CD4-positive, alpha-beta memory T cell (primary cell): Measurements from ENCODE around the gene TMEM184C. TPM values are rescaled to one million over a fixed set of nuclear protein-coding genes. Genes with fewer than 3 reads are reported as not detected.

Experiments used
- CTCF ChIA-PET: fragments of 350-600 bp; sonication (Branson Sonifier 250); formaldehyde crosslinking; loops from one replicate; lab custom pipeline; 2021; ENCODE audit warnings: inconsistent platforms; ENCODE audit not compliant: partially characterized antibody; lab: Charles Lee
- POLR2A ChIA-PET: fragments of 350-600 bp; sonication (Branson Sonifier 250); formaldehyde crosslinking; loops from one replicate; lab custom pipeline; 2021; ENCODE audit not compliant: partially characterized antibody; lab: Charles Lee
- DNase-seq, 5 donors: peaks; one replicate each; pipeline versions ENCODE4 v3.0.0 to v3.0.0-alpha.2; 2020 to 2022; ENCODE audit warnings: mixed read lengths in 1 of 5
- H3K27ac ChIP-seq: one replicate; pipeline ENCODE4 v1.7.0; 2013; ENCODE audit warnings: low read depth, low read length
- H3K27me3 ChIP-seq: 2 replicates; pipeline ENCODE4 v1.7.0; 2013; ENCODE audit warnings: mild to moderate bottlenecking, low read length, moderate library complexity; ENCODE audit not compliant: insufficient read depth
- H3K36me3 ChIP-seq: 2 replicates; pipeline ENCODE4 v1.7.0; 2013; ENCODE audit warnings: mild to moderate bottlenecking, low read length, moderate library complexity; ENCODE audit not compliant: insufficient read depth
- H3K4me1 ChIP-seq: 2 replicates; pipeline ENCODE4 v1.7.0; 2013; ENCODE audit warnings: mild to moderate bottlenecking, low read length, moderate library complexity; ENCODE audit not compliant: insufficient read depth
- H3K4me3 ChIP-seq, 2 donors: one replicate each; pipeline ENCODE4 v1.7.0; 2013; ENCODE audit warnings: low read length in 2 of 2, mild to moderate bottlenecking in 1 of 2
- H3K9me3 ChIP-seq, 2 donors: one replicate each; pipeline ENCODE4 v1.7.0; 2013; ENCODE audit warnings: low read length in 2 of 2, control low read depth in 1 of 2; ENCODE audit not compliant: control insufficient read depth in 1 of 2
- H3K27ac Mint-ChIP-seq, 7 donors: one replicate each; pipeline ENCODE4 v1.8.0; 2020 to 2021; ENCODE audit warnings: mixed read lengths in 7 of 7, mild to moderate bottlenecking in 6 of 7, inconsistent platforms in 3 of 7, moderate library complexity in 3 of 7
- H3K27me3 Mint-ChIP-seq, 2 donors: one replicate each; pipeline ENCODE4 v1.8.0; 2020 to 2021; ENCODE audit warnings: mixed read lengths in 2 of 2
- H3K36me3 Mint-ChIP-seq, 2 donors: one replicate each; pipeline ENCODE4 v1.8.0; 2020 to 2021; ENCODE audit warnings: mixed read lengths in 2 of 2, inconsistent platforms in 1 of 2, mild to moderate bottlenecking in 1 of 2
- H3K4me1 Mint-ChIP-seq, 4 donors: one replicate each; pipeline ENCODE4 v1.8.0; 2020 to 2021; ENCODE audit warnings: mixed read lengths in 4 of 4, mild to moderate bottlenecking in 1 of 4
- H3K4me3 Mint-ChIP-seq, 8 donors: one replicate each; pipeline ENCODE4 v1.8.0; 2020 to 2021; ENCODE audit warnings: mixed read lengths in 8 of 8, mild to moderate bottlenecking in 7 of 8, moderate library complexity in 6 of 8, inconsistent platforms in 3 of 8
- H3K9me3 Mint-ChIP-seq, 8 donors: one replicate each; pipeline ENCODE4 v1.8.0; 2020 to 2021; ENCODE audit warnings: mixed read lengths in 8 of 8, mild to moderate bottlenecking in 5 of 8, inconsistent platforms in 3 of 8, moderate library complexity in 1 of 8
- intact Hi-C: fragments of 100-400 bp; cut with micrococcal nuclease; formaldehyde crosslinking; loops from one replicate; pipeline ENCODE4 v1.15.1; 2023
- polyA plus RNA-seq, 2 donors: library from polyadenylated mRNA; unstranded; fragments of 300-500 nt; fragmentation: Illumina TruSeq; gene quantifications; one replicate each; pipeline ENCODE4 v1.2.3, GENCODE V29; 2021
- total RNA-seq, 2 experiments: library from RNA; stranded (reverse); gene quantifications; one replicate each; pipeline ENCODE4 v1.2.3, GENCODE V29; 2021

The TMEM184C gene
- total and polyA plus RNA-seq, 4 experiments from 2014 or later = 13.7 to 31.5 (median 28.2) TPM

DNA sequence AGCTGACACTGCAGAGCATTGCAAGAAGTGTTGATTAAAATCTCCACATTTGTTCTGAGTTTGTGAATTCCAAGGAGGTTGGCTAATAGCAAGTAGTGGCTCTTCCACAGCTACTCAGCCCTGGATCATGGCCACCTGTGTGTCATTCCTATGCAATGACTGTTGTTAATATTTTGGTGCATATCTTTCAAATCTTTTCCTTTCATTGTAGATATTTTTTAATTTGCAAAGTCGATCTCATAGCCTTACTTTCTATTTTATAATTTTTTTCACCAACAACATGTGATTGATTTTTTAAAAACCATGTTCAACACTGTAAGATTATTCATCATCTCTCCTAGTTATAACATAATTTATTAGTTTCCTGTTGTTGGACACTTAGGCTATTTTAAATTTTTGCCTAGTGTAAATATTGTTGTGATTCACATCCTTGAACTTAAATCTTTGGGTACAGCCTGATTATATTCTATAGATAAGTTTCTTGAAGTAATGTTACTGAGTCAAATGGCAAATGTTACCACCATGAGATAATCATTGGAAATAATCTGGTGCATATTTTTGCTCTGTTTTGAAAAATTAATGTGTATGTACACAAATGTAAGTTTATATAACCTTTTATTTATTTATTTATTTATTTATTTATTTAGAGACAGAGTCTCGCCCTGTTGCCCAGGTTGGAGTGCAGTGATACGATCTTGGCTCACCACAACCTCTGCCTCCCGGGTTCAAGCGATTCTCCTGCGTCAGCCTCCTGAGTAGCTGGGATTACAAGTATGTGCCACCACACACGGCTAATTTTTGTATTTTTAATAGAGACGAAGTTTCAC, 97.6 kb downstream of the TMEM184C start:
- H3K9me3 ChIP-seq = no peaks in the 10 kb centered on the region
- DNase-seq = no peak
- H3K36me3 ChIP-seq = no peaks in the 10 kb centered on the region
- Mint-ChIP-seq H3K9me3 (peaks cover 0 to 1% (median 0%) of the 10 kb centered on the region in 8 donors), H3K36me3 (no peaks in the 10 kb centered on the region), H3K27me3 (peaks cover 1 to 5% of the 10 kb centered on the region in 2 donors), H3K4me1 (no peaks in the 10 kb centered on the region), H3K27ac (no peak overlapping the region), H3K4me3 (no peak overlapping the region)
- POLR2A ChIA-PET = no interaction called here
- no peaks in the 10 kb centered on the region for H3K27me3 ChIP-seq
- H3K27ac ChIP-seq = no peak overlapping the region
- H3K4me3 ChIP-seq = no peak overlapping the region
- no peaks in the 10 kb centered on the region for H3K4me1 ChIP-seq
- intact Hi-C loops = no loop called here
- CTCF ChIA-PET = interaction anchor here (10.3 kb wide), 1 partner anchor 150 kb away, joined by 261 read pairs; no protein-coding TSS in a partner anchor

DNA sequence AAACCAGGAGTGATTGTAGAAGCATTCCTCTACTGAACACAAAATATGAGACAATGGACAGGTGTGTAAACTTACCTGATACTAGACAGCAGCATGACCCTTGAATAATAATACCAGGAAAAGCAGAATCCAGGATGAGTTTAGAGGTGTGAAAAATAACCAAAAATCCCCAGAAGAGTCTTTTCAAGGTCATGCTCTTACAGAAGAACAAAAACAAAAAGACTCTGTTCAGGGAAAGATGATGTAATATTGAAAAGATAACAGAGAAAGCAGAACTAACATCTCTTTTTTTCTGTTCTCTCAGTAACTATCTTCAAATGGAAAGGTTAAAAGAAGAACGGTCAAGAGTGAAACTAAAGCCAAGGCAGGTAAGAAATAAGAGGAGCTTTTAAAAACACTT, 100.7 kb downstream of the TMEM184C start:
- no peak for DNase-seq
- Mint-ChIP-seq H3K9me3 (peaks cover 0 to 1% (median 0%) of the 10 kb centered on the region in 8 donors), H3K4me3 (no peak overlapping the region), H3K4me1 (no peaks in the 10 kb centered on the region), H3K27ac (no peak overlapping the region), H3K36me3 (no peaks in the 10 kb centered on the region), H3K27me3 (peaks cover 1 to 5% of the 10 kb centered on the region in 2 donors)
- no peaks in the 10 kb centered on the region for H3K4me1 ChIP-seq
- no peak overlapping the region for H3K4me3 ChIP-seq
- no peaks in the 10 kb centered on the region for H3K9me3 ChIP-seq
- POLR2A ChIA-PET = no interaction called here
- no peaks in the 10 kb centered on the region for H3K27me3 ChIP-seq
- H3K27ac ChIP-seq = no peak overlapping the region
- CTCF ChIA-PET = interaction anchor here (0.7 to 2.2 kb wide), 2 partner anchors 148 to 149 kb away, joined by 4 to 12 read pairs; no protein-coding TSS in a partner anchor
- intact Hi-C loops = no loop called here
- no peaks in the 10 kb centered on the region for H3K36me3 ChIP-seq

Other genes with a start within 250 kb of the TMEM184C start
- not detected for gene EDNRA, start 136.3 kb upstream of the TMEM184C start, total RNA-seq
- not detected for gene EDNRA, start 136.3 kb upstream of the TMEM184C start, polyA plus RNA-seq
- gene PRMT9, start 66.8 kb downstream of the TMEM184C start, total RNA-seq = 10 to 100 TPM; 12.1 to 12.6 TPM
- gene PRMT9, start 66.8 kb downstream of the TMEM184C start, polyA plus RNA-seq = 1 to 10 TPM; 4.6 to 6.7 TPM
- gene ARHGAP10, start 114.7 kb downstream of the TMEM184C start, total RNA-seq = 1 to 10 TPM; 8.2 to 8.3 TPM
- 1 to 10 TPM; 6.4 to 7.4 TPM for gene ARHGAP10, start 114.7 kb downstream of the TMEM184C start, polyA plus RNA-seq